Stomach (tissue), 4 donors: ENCODE measurements around the gene MYO9B.

Experiments used
- CTCF ChIP-seq, 7 experiments: fragments of 450-650 bp in 4 of 7; fragments of 200-600 bp in 3 of 7; sonication (generic) in 3 of 7; IDR thresholded peaks; one replicate each; pipeline ENCODE4 v1.5.1; 2016 to 2019; ENCODE audit warnings: antibody characterized with exemption in 7 of 7, control low read depth in 2 of 7, mild to moderate bottlenecking in 1 of 7
- EP300 ChIP-seq: sonication (generic); formaldehyde crosslinking; IDR thresholded peaks from one replicate; pipeline ENCODE4 v1.6.1; 2017; ENCODE audit warnings: antibody characterized with exemption
- POLR2A ChIP-seq, 4 donors: fragments of 450-650 bp; IDR thresholded peaks; one replicate each; pipeline ENCODE4 v1.6.1; 2016; ENCODE audit warnings: antibody characterized with exemption in 4 of 4, control low read depth in 2 of 4, mild to moderate bottlenecking in 1 of 4, moderate library complexity in 1 of 4
- POLR2AphosphoS5 ChIP-seq, 3 donors: sonication (generic); formaldehyde crosslinking; IDR thresholded peaks; one replicate each; pipeline ENCODE4 v1.6.1; 2016; ENCODE audit warnings: antibody characterized with exemption in 3 of 3

DNA sequence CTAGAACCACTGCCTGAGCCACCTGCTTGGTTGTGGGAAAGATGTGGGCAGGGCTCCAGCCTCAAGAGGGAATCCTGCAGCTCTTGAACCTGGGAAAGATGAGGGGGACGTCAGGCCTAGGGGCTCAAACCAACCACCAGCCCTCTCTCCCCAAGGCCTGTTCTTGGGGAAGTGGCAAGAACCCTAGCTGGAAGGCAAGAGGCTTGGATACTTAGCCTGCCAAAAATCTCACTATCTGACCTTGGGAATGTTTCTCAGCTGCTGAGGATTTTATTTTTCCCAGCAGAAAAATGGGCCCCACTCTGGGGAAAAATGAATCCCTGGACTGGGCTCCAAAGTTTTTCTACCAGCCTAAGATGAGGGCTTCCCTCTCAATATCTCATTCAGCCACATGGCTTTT lies 184.4 kb downstream of the MYO9B start:
- TF ChIP-seq CTCF (IDR thresholded peaks at IDR 0.05) (no peak), POLR2AphosphoS5 (IDR thresholded peaks at IDR 0.05) (no peak), EP300 (no peak), POLR2A (IDR thresholded peaks at IDR 0.05) (no peak)
